Common myeloid progenitor, CD34-positive (primary cell): Measurements from ENCODE around the gene SECISBP2. TPM values are rescaled to one million over a fixed set of nuclear protein-coding genes. Genes with fewer than 3 reads are reported as not detected.
"Not testable (repeated sequence)": the region's sequence is repeated elsewhere in the genome, so short reads cannot be mapped to it uniquely, and the experiment has no call there.

Experiments used
- CTCF ChIA-PET: fragments of 350-600 bp; sonication (Branson Sonifier 250); formaldehyde crosslinking; loops from one replicate; lab custom pipeline; 2021; ENCODE audit warnings: antibody characterized with exemption; lab: Charles Lee
- POLR2A ChIA-PET: fragments of 350-600 bp; sonication (Branson Sonifier 250); formaldehyde crosslinking; loops from one replicate; lab custom pipeline; 2021; ENCODE audit warnings: antibody characterized with exemption; lab: Charles Lee
- DNase-seq, 3 donors: peaks; one replicate each; pipeline versions ENCODE4 v3.0.0 to v3.0.0-alpha.2; 2013
- H3K27ac ChIP-seq, 2 experiments: 1 replicate in 1 of 2; 2 replicates in 1 of 2; pipeline ENCODE4 v1.7.0; 2013; ENCODE audit warnings: inconsistent platforms in 2 of 2, low read length in 2 of 2, mild to moderate bottlenecking in 2 of 2, low read depth in 1 of 2, moderate library complexity in 1 of 2; ENCODE audit not compliant: severe bottlenecking in 2 of 2, insufficient read depth in 1 of 2, poor library complexity in 1 of 2
- H3K27me3 ChIP-seq, 5 experiments: replicated peaks in 2 of 5; 1 replicate in 3 of 5; 2 replicates in 2 of 5; pipeline versions ENCODE4 v1.6.1 to v1.7.0; 2013; ENCODE audit warnings: low read length in 4 of 5, mild to moderate bottlenecking in 2 of 5, moderate library complexity in 2 of 5, inconsistent platforms in 1 of 5; ENCODE audit not compliant: insufficient read depth in 5 of 5, control insufficient read depth in 4 of 5
- H3K36me3 ChIP-seq, 4 experiments: 1 replicate in 2 of 4; 2 replicates in 2 of 4; pipeline versions ENCODE4 v1.6.1 to v1.7.0; 2013; ENCODE audit warnings: low read length in 3 of 4, control low read depth in 1 of 4, mild to moderate bottlenecking in 1 of 4; ENCODE audit not compliant: control insufficient read depth in 4 of 4, insufficient read depth in 4 of 4
- H3K4me1 ChIP-seq, 4 experiments: 1 replicate in 3 of 4; 2 replicates in 1 of 4; pipeline versions ENCODE4 v1.6.1 to v1.7.1; 2013; ENCODE audit warnings: low read length in 3 of 4, mild to moderate bottlenecking in 3 of 4, control low read depth in 1 of 4, inconsistent platforms in 1 of 4, moderate library complexity in 1 of 4; ENCODE audit not compliant: control insufficient read depth in 4 of 4, insufficient read depth in 4 of 4; ENCODE audit errors: control extremely low read depth in 1 of 4
- H3K4me3 ChIP-seq, 7 experiments: 1 replicate in 4 of 7; 2 replicates in 3 of 7; pipeline versions ENCODE4 v1.5.1 to v1.7.0; 2013; ENCODE audit warnings: mild to moderate bottlenecking in 7 of 7, low read length in 6 of 7, moderate library complexity in 6 of 7, inconsistent platforms in 2 of 7, low read depth in 2 of 7, control low read depth in 1 of 7; ENCODE audit not compliant: insufficient read depth in 4 of 7, control insufficient read depth in 1 of 7; ENCODE audit errors: extremely low read depth in 1 of 7
- H3K9me3 ChIP-seq, 5 experiments: 1 replicate in 4 of 5; 2 replicates in 1 of 5; pipeline versions ENCODE4 v1.6.1 to v1.7.1; 2013; ENCODE audit warnings: low read length in 4 of 5, mild to moderate bottlenecking in 2 of 5, inconsistent platforms in 1 of 5, low read depth in 1 of 5, moderate library complexity in 1 of 5; ENCODE audit not compliant: control insufficient read depth in 4 of 5, insufficient read depth in 2 of 5; ENCODE audit errors: control extremely low read depth in 1 of 5
- WGBS: methylation state at CpG from one replicate; pipeline ENCODE4 v1.1.5; 2013; ENCODE audit not compliant: insufficient coverage; 5-methylcytosine and 5-hydroxymethylcytosine counted together
- polyA plus RNA-seq: library from polyadenylated mRNA; unstranded; fragments of 120-200 nt; gene quantifications from one replicate; pipeline ENCODE4 v1.2.1, GENCODE V29; 2013

SECISBP2 gene, protein sequence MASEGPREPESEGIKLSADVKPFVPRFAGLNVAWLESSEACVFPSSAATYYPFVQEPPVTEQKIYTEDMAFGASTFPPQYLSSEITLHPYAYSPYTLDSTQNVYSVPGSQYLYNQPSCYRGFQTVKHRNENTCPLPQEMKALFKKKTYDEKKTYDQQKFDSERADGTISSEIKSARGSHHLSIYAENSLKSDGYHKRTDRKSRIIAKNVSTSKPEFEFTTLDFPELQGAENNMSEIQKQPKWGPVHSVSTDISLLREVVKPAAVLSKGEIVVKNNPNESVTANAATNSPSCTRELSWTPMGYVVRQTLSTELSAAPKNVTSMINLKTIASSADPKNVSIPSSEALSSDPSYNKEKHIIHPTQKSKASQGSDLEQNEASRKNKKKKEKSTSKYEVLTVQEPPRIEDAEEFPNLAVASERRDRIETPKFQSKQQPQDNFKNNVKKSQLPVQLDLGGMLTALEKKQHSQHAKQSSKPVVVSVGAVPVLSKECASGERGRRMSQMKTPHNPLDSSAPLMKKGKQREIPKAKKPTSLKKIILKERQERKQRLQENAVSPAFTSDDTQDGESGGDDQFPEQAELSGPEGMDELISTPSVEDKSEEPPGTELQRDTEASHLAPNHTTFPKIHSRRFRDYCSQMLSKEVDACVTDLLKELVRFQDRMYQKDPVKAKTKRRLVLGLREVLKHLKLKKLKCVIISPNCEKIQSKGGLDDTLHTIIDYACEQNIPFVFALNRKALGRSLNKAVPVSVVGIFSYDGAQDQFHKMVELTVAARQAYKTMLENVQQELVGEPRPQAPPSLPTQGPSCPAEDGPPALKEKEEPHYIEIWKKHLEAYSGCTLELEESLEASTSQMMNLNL
- polyA plus RNA-seq, result 64.6 TPM

DNA sequence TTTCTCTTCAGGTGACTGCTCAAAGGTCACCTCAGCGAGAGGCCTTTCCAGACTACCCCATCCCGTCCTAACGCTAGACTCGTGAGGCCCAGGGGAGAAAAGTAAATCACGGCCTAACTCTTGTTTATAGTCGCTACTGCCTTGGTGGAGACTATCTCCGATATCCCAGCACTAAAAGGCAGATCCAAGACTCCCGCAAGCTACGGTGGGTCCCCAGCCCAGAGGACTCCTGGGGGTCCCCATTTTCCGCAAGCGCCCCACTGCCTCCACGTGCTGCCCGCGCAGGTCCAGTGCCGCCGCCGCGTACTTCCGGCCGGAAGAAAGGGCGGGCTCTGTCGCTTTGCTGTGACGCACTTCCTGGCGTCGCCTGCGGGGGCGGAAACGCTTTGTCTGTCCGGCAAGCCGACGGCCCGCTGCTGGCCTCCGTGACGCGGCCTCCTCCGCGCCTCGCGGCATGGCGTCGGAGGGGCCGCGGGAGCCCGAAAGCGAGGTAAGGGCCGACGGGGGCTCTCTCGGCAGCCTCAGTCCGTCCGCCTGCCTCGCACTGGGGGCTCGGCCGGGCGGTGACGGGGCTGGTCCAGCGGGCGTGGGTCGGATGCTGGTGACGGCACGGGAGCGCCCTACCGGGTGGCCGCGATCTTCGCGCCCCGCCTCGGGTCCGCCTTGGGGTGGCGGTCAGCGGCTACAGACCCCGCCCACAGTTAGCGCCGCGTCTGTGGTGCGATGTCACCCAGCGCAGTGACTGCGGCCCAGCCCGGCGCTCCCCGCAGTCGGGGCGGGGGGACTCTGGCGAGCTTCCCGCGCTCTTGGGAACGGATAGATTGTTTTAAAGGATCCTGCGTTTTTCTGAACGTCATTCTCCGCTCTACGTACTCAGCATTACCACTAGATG, at the start of gene SECISBP2:
Gene SECISBP2, plus strand, starts transcription at position 378 of the 892 bp plus-strand sequence. Its CDS starts 77 bp downstream, at position 455.
- peaks cover 5 to 39% (median 20%) of the 10 kb centered on the region in 4 experiments for H3K36me3 ChIP-seq
- WGBS, result under 1% methylated on average over 81 of the region's 91 CpGs
- peak within 1 kb of the TSS; percentile 75 to 95 (median 82) for H3K4me3 ChIP-seq
- no peaks in the 10 kb centered on the region for H3K9me3 ChIP-seq
- DNase-seq, result peak; percentile 96 to 98 (median 98)
- POLR2A ChIA-PET, result interaction anchor here (0.6 to 1.3 kb wide), 2 partner anchors 8 to 98 kb away, joined by 3 to 9 read pairs; no protein-coding TSS in a partner anchor
- peaks cover 31 to 52% (median 37%) of the 10 kb centered on the region in 4 experiments for H3K4me1 ChIP-seq
- CTCF ChIA-PET, result interaction anchor here (0.9 to 1.2 kb wide), 2 partner anchors 171 to 233 kb away, joined by 3 to 4 read pairs; no protein-coding TSS in a partner anchor
- peak within 1 kb of the TSS; percentile 97 to 99 for H3K27ac ChIP-seq
- no peaks in the 10 kb centered on the region for H3K27me3 ChIP-seq

DNA sequence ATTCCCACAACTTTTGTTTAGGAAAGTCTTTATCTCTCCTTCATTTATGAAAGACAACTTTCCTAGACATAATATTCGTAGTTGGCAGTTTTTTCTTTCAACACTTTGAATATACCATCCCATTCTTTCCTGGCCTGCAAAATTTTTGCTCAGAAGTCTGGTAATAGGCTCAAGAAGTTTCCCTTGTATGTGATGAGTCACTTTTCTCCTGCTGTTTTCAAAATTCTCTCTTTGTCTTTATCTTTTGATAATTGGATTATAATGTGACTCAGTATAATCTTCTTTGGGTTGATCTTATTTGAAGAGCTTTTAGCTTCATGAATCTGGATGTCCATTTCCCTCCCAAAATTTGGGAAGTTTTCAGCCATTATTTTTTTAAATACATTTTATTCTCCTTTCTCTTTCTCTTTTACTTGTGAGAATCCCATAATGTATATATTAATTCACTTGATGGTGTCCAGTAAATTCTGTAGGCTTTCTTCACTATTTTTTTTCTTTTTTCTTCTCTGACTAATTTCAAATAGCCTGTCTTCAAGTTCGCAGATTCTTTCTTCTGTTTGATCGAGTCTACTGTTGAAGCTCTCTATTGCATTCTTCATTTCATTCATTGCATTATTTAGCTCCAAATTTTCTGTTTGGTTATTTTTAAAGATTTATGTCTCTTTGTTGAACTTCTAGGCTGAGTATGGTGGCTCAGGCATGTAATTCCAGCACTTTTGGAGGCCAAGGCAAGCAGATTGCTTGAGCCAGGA, 44.6 kb upstream of the SECISBP2 start:
- no CpG with 5 or more reads among the region's 3 CpGs for WGBS

DNA sequence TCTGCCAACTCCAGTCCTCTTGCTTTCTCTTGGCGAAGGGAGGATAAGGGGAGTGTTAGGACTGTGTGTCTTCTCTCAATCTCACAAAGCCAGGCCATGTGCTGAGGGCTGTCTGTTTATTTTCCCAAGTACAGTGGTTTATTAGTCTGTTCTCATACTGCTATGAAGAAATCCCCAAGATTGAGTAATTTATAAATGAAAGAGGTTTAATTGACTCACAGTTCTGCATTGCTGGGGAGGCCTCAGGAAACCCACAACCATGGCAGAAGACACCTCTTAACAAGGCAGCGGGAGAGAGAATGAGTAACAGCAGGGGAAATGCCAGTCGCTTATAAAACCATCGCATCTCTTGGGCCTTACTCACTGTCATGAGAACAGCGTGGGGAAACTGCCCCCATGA, 43.5 kb upstream of the SECISBP2 start:
- H3K27ac ChIP-seq, result no peak overlapping the region

More for the DNA sequence above, 44.6 kb upstream of the SECISBP2 start:
- Histone ChIP-seq H3K27ac (no peak overlapping the region), H3K27me3 (no peaks in the 10 kb centered on the region), H3K36me3 (no peaks in the 10 kb centered on the region), H3K4me3 (no peak overlapping the region), H3K9me3 (peaks cover 7 to 42% (median 16%) of the 10 kb centered on the region in 5 experiments), H3K4me1 (peaks cover 0 to 4% (median 2%) of the 10 kb centered on the region in 4 experiments)
- POLR2A ChIA-PET, result no interaction called here
- no peak for DNase-seq
- CTCF ChIA-PET, result no interaction called here

DNA sequence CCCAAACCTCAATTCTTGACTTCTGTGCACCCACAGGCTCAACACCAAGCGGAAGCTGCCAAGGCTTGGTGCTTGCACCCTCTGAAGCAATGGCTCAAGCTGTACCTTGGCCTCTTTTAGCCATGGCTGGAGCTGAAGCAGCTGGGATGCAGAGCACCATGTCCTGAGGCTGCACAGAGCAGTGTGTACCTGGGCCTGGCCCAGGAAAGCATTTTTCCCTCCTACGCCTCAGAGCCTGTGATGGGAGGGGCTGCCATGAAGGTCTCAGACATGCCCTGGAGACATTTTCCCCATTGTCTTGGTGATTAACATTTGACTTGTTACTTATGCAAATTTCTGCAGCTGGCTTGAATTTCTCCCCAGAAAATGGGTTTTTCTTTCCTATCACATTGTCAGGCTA, 42.3 kb upstream of the SECISBP2 start:
- peaks cover 0 to 15% (median 9%) of the 10 kb centered on the region in 4 experiments for H3K4me1 ChIP-seq
- POLR2A ChIA-PET, H3K27ac ChIP-seq, H3K36me3 ChIP-seq, H3K27me3 ChIP-seq, H3K4me3 ChIP-seq, DNase-seq, CTCF ChIA-PET: not testable (repeated sequence)
- 86% methylated on average over 2 of the region's 2 CpGs for WGBS
- peaks cover 7 to 40% (median 16%) of the 10 kb centered on the region in 5 experiments for H3K9me3 ChIP-seq

More for the DNA sequence above, 43.5 kb upstream of the SECISBP2 start:
- no peak overlapping the region for H3K4me3 ChIP-seq
- 95% methylated on average over 4 of the region's 5 CpGs for WGBS
- peaks cover 7 to 42% (median 16%) of the 10 kb centered on the region in 5 experiments for H3K9me3 ChIP-seq
- no peaks in the 10 kb centered on the region for H3K36me3 ChIP-seq
- ChIA-PET CTCF (interaction anchor here (0.6 kb wide), 1 partner anchor 22 kb away, joined by 3 read pairs; no protein-coding TSS in a partner anchor), POLR2A (no interaction called here)
- H3K27me3 ChIP-seq, result no peaks in the 10 kb centered on the region
- H3K4me1 ChIP-seq, result peaks cover 0 to 13% (median 9%) of the 10 kb centered on the region in 4 experiments
- no peak for DNase-seq

DNA sequence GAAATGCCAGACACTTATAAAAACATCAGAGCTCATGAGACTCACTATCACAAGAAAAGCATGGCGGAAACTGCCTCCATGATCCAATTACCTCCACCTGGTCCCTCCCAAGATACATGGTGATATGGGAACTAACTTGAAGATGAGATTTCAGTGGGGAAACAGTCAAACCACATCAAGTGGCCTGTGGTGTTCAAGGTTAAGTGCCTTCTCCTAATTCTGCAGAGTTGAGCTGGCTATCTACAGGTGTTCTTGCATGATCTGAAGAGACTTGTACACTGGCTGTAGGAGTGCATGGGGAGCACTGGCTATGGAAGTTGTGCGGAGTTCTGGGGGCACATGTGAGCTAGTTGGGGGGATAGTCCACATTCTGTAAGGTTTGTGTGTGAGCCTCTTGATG, 41.3 kb upstream of the SECISBP2 start:
- ChIA-PET CTCF (interaction anchor here (1.4 kb wide), 1 partner anchor 15 kb away, joined by 7 read pairs; no protein-coding TSS in a partner anchor), POLR2A (no interaction called here)
- Histone ChIP-seq H3K27me3 (peaks cover 0 to 5% (median 0%) of the 10 kb centered on the region in 5 experiments), H3K4me3 (no peak overlapping the region), H3K9me3 (peaks cover 7 to 38% (median 16%) of the 10 kb centered on the region in 5 experiments), H3K36me3 (no peaks in the 10 kb centered on the region), H3K27ac (no peak overlapping the region), H3K4me1 (peaks cover 0 to 15% (median 10%) of the 10 kb centered on the region in 4 experiments)
- no CpG with 5 or more reads among the region's 2 CpGs for WGBS
- DNase-seq, result no peak

DNA sequence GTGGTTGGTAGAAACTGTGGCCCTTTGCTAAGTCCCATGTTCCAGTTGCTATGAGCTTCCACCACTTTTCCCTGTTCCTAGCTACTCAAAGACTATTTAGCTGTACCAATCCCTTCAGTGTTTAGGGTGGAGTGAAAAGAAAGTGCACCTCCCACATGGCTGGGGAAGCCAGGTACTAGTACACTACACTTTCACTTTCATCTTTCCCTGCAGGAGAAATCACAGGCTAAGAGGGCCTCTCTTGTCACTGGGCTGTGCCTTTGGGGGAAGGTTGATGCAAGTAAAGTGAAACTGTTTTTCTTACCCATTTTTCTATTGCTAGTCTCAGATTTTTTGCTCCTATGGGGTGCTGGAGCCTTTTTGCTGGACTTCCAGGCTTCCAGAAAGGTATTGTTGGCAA, 40.8 kb upstream of the SECISBP2 start:
- Histone ChIP-seq H3K27me3 (peaks cover 0 to 5% (median 0%) of the 10 kb centered on the region in 5 experiments), H3K27ac (no peak overlapping the region), H3K4me1 (peaks cover 0 to 15% (median 10%) of the 10 kb centered on the region in 4 experiments), H3K36me3 (no peaks in the 10 kb centered on the region), H3K4me3 (no peak overlapping the region), H3K9me3 (peaks cover 7 to 34% (median 16%) of the 10 kb centered on the region in 5 experiments)
- POLR2A ChIA-PET, result no interaction called here
- CTCF ChIA-PET, result interaction anchor here (1.4 kb wide), 1 partner anchor 15 kb away, joined by 7 read pairs; no protein-coding TSS in a partner anchor
- DNase-seq, result peak; percentile 9 to 59 (median 52)
